ENCODE data around the gene CCNY.
"Not testable (repeated sequence)": the region's sequence is repeated elsewhere in the genome, so short reads cannot be mapped to it uniquely, and the experiment has no call there.

The CCNY gene

GRCh38 chr10:35307297-35307696 lies 29.0 kb upstream of the CCNY start:
- DNase-seq, result no peak
- Histone ChIP-seq H3K27ac (ENCODE audit: insufficient read depth in 1 of 2, low read depth in 1 of 2, low read length in 2 of 2, poor library complexity in 1 of 2, severe bottlenecking in 2 of 2) (no peak overlapping the region), H3K36me3 (ENCODE audit: control insufficient read depth in 4 of 4, insufficient read depth in 4 of 4, low read length in 3 of 4) (no peaks in the 10 kb centered on the region), H3K4me3 (ENCODE audit: control insufficient read depth in 1 of 7, extremely low read depth in 1 of 7, insufficient read depth in 4 of 7, low read depth in 2 of 7, low read length in 6 of 7) (no peak overlapping the region), H3K27me3 (replicated peaks in 2 of 5; ENCODE audit: control insufficient read depth in 4 of 5, insufficient read depth in 5 of 5, low read length in 4 of 5) (no peaks in the 10 kb centered on the region), H3K4me1 (ENCODE audit: control extremely low read depth in 1 of 4, control insufficient read depth in 4 of 4, insufficient read depth in 4 of 4, low read length in 3 of 4) (peaks cover 0 to 4% (median 0%) of the 10 kb centered on the region in 4 experiments), H3K9me3 (ENCODE audit: control extremely low read depth in 1 of 5, control insufficient read depth in 4 of 5, insufficient read depth in 2 of 5, low read depth in 1 of 5, low read length in 4 of 5) (no peaks in the 10 kb centered on the region)
- CTCF ChIA-PET, result interaction anchor here (1.1 kb wide), 1 partner anchor 147 kb away, joined by 3 read pairs; no protein-coding TSS in a partner anchor
- POLR2A ChIA-PET, result interaction anchor here (1.4 kb wide), 1 partner anchor 29 kb away, joined by 3 read pairs; the partner anchor contains the start of gene CCNY
- WGBS (ENCODE audit: insufficient coverage), result 95% methylated on average over 5 of the region's 10 CpGs

GRCh38 chr10:35308809-35309208 lies 27.5 kb upstream of the CCNY start:
- POLR2A ChIA-PET, result no interaction called here
- WGBS (ENCODE audit: insufficient coverage), result 92% methylated on average over 1 of the region's 2 CpGs

GRCh38 chr10:35314142-35314541 lies 22.2 kb upstream of the CCNY start:
- H3K4me1 ChIP-seq (ENCODE audit: control extremely low read depth in 1 of 4, control insufficient read depth in 4 of 4, insufficient read depth in 4 of 4, low read length in 3 of 4); H3K9me3 ChIP-seq (ENCODE audit: control extremely low read depth in 1 of 5, control insufficient read depth in 4 of 5, insufficient read depth in 2 of 5, low read depth in 1 of 5, low read length in 4 of 5); H3K27me3 ChIP-seq (replicated peaks in 2 of 5; ENCODE audit: control insufficient read depth in 4 of 5, insufficient read depth in 5 of 5, low read length in 4 of 5); H3K4me3 ChIP-seq (ENCODE audit: control insufficient read depth in 1 of 7, extremely low read depth in 1 of 7, insufficient read depth in 4 of 7, low read depth in 2 of 7, low read length in 6 of 7); DNase-seq; H3K27ac ChIP-seq (ENCODE audit: insufficient read depth in 1 of 2, low read depth in 1 of 2, low read length in 2 of 2, poor library complexity in 1 of 2, severe bottlenecking in 2 of 2): not testable (repeated sequence)
- WGBS (ENCODE audit: insufficient coverage), result no CpG with 5 or more reads among the region's 2 CpGs
- CTCF ChIA-PET, result interaction anchor here (1.2 kb wide), 1 partner anchor 197 kb away, joined by 4 read pairs; no protein-coding TSS in a partner anchor
- POLR2A ChIA-PET, result interaction anchor here (0.6 kb wide), 1 partner anchor 181 kb away, joined by 3 read pairs; no protein-coding TSS in a partner anchor
- H3K36me3 ChIP-seq (ENCODE audit: control insufficient read depth in 4 of 4, insufficient read depth in 4 of 4, low read length in 3 of 4), result peaks cover 2 to 11% (median 5%) of the 10 kb centered on the region in 4 experiments

More at GRCh38 chr10:35308809-35309208, 27.5 kb upstream of the CCNY start:
- H3K9me3 ChIP-seq (ENCODE audit: control extremely low read depth in 1 of 5, control insufficient read depth in 4 of 5, insufficient read depth in 2 of 5, low read depth in 1 of 5, low read length in 4 of 5), result no peaks in the 10 kb centered on the region
- H3K27ac ChIP-seq (ENCODE audit: insufficient read depth in 1 of 2, low read depth in 1 of 2, low read length in 2 of 2, poor library complexity in 1 of 2, severe bottlenecking in 2 of 2), result no peak overlapping the region
- H3K36me3 ChIP-seq (ENCODE audit: control insufficient read depth in 4 of 4, insufficient read depth in 4 of 4, low read length in 3 of 4), result no peaks in the 10 kb centered on the region
- H3K4me3 ChIP-seq (ENCODE audit: control insufficient read depth in 1 of 7, extremely low read depth in 1 of 7, insufficient read depth in 4 of 7, low read depth in 2 of 7, low read length in 6 of 7), result no peak overlapping the region
- DNase-seq, result no peak
- CTCF ChIA-PET, result no interaction called here
- peaks cover 0 to 4% (median 0%) of the 10 kb centered on the region in 4 experiments for H3K4me1 ChIP-seq (ENCODE audit: control extremely low read depth in 1 of 4, control insufficient read depth in 4 of 4, insufficient read depth in 4 of 4, low read length in 3 of 4)
- H3K27me3 ChIP-seq (replicated peaks in 2 of 5; ENCODE audit: control insufficient read depth in 4 of 5, insufficient read depth in 5 of 5, low read length in 4 of 5), result no peaks in the 10 kb centered on the region

GRCh38 chr10:35315235-35315634 lies 21.1 kb upstream of the CCNY start:
- CTCF ChIA-PET; H3K27ac ChIP-seq (ENCODE audit: insufficient read depth in 1 of 2, low read depth in 1 of 2, low read length in 2 of 2, poor library complexity in 1 of 2, severe bottlenecking in 2 of 2); H3K9me3 ChIP-seq (ENCODE audit: control extremely low read depth in 1 of 5, control insufficient read depth in 4 of 5, insufficient read depth in 2 of 5, low read depth in 1 of 5, low read length in 4 of 5); DNase-seq; H3K27me3 ChIP-seq (replicated peaks in 2 of 5; ENCODE audit: control insufficient read depth in 4 of 5, insufficient read depth in 5 of 5, low read length in 4 of 5); H3K4me3 ChIP-seq (ENCODE audit: control insufficient read depth in 1 of 7, extremely low read depth in 1 of 7, insufficient read depth in 4 of 7, low read depth in 2 of 7, low read length in 6 of 7); H3K4me1 ChIP-seq (ENCODE audit: control extremely low read depth in 1 of 4, control insufficient read depth in 4 of 4, insufficient read depth in 4 of 4, low read length in 3 of 4): not testable (repeated sequence)
- peaks cover 2 to 11% (median 5%) of the 10 kb centered on the region in 4 experiments for H3K36me3 ChIP-seq (ENCODE audit: control insufficient read depth in 4 of 4, insufficient read depth in 4 of 4, low read length in 3 of 4)
- POLR2A ChIA-PET, result interaction anchor here (0.6 kb wide), 1 partner anchor 263 kb away, joined by 3 read pairs; no protein-coding TSS in a partner anchor

GRCh38 chr10:35316218-35316967 lies 19.9 kb upstream of the CCNY start:
- peaks cover 2 to 16% (median 5%) of the 10 kb centered on the region in 4 experiments for H3K36me3 ChIP-seq (ENCODE audit: control insufficient read depth in 4 of 4, insufficient read depth in 4 of 4, low read length in 3 of 4)
- CTCF ChIA-PET, result no interaction called here

GRCh38 chr10:35318551-35318950 lies 17.8 kb upstream of the CCNY start:
- CTCF ChIA-PET, result interaction anchor here (1.3 kb wide), 1 partner anchor 10 kb away, joined by 3 read pairs; no protein-coding TSS in a partner anchor
- Histone ChIP-seq H3K9me3 (ENCODE audit: control extremely low read depth in 1 of 5, control insufficient read depth in 4 of 5, insufficient read depth in 2 of 5, low read depth in 1 of 5, low read length in 4 of 5) (peaks cover 0 to 12% (median 0%) of the 10 kb centered on the region in 5 experiments), H3K36me3 (ENCODE audit: control insufficient read depth in 4 of 4, insufficient read depth in 4 of 4, low read length in 3 of 4) (peaks cover 2 to 16% (median 9%) of the 10 kb centered on the region in 4 experiments), H3K4me3 (ENCODE audit: control insufficient read depth in 1 of 7, extremely low read depth in 1 of 7, insufficient read depth in 4 of 7, low read depth in 2 of 7, low read length in 6 of 7) (no peak overlapping the region), H3K4me1 (ENCODE audit: control extremely low read depth in 1 of 4, control insufficient read depth in 4 of 4, insufficient read depth in 4 of 4, low read length in 3 of 4) (no peaks in the 10 kb centered on the region), H3K27ac (ENCODE audit: insufficient read depth in 1 of 2, low read depth in 1 of 2, low read length in 2 of 2, poor library complexity in 1 of 2, severe bottlenecking in 2 of 2) (no peak overlapping the region), H3K27me3 (replicated peaks in 2 of 5; ENCODE audit: control insufficient read depth in 4 of 5, insufficient read depth in 5 of 5, low read length in 4 of 5) (no peaks in the 10 kb centered on the region)
- POLR2A ChIA-PET, result no interaction called here
- no peak for DNase-seq
- WGBS (ENCODE audit: insufficient coverage), result 100% methylated on average over 1 of the region's 4 CpGs

More at GRCh38 chr10:35316218-35316967, 19.9 kb upstream of the CCNY start:
- Histone ChIP-seq H3K27me3 (replicated peaks in 2 of 5; ENCODE audit: control insufficient read depth in 4 of 5, insufficient read depth in 5 of 5, low read length in 4 of 5) (no peaks in the 10 kb centered on the region), H3K4me3 (ENCODE audit: control insufficient read depth in 1 of 7, extremely low read depth in 1 of 7, insufficient read depth in 4 of 7, low read depth in 2 of 7, low read length in 6 of 7) (no peak overlapping the region), H3K9me3 (ENCODE audit: control extremely low read depth in 1 of 5, control insufficient read depth in 4 of 5, insufficient read depth in 2 of 5, low read depth in 1 of 5, low read length in 4 of 5) (peaks cover 0 to 4% (median 0%) of the 10 kb centered on the region in 5 experiments), H3K27ac (ENCODE audit: insufficient read depth in 1 of 2, low read depth in 1 of 2, low read length in 2 of 2, poor library complexity in 1 of 2, severe bottlenecking in 2 of 2) (no peak overlapping the region), H3K4me1 (ENCODE audit: control extremely low read depth in 1 of 4, control insufficient read depth in 4 of 4, insufficient read depth in 4 of 4, low read length in 3 of 4) (no peaks in the 10 kb centered on the region)
- POLR2A ChIA-PET, result no interaction called here
- no peak for DNase-seq
- 93% methylated on average over 3 of the region's 4 CpGs for WGBS (ENCODE audit: insufficient coverage)

- no CpG with 5 or more reads among the region's 1 CpG for WGBS (ENCODE audit: insufficient coverage)
Measured at GRCh38 chr10:35320341-35320740, 16.0 kb upstream of the CCNY start.

More at GRCh38 chr10:35320341-35320740, 16.0 kb upstream of the CCNY start:
- no peak overlapping the region for H3K4me3 ChIP-seq (ENCODE audit: control insufficient read depth in 1 of 7, extremely low read depth in 1 of 7, insufficient read depth in 4 of 7, low read depth in 2 of 7, low read length in 6 of 7)
- H3K36me3 ChIP-seq (ENCODE audit: control insufficient read depth in 4 of 4, insufficient read depth in 4 of 4, low read length in 3 of 4), result peaks cover 0 to 19% (median 5%) of the 10 kb centered on the region in 4 experiments
- DNase-seq, result no peak
- POLR2A ChIA-PET, result no interaction called here
- H3K27ac ChIP-seq (ENCODE audit: insufficient read depth in 1 of 2, low read depth in 1 of 2, low read length in 2 of 2, poor library complexity in 1 of 2, severe bottlenecking in 2 of 2), result no peak overlapping the region
- no peaks in the 10 kb centered on the region for H3K4me1 ChIP-seq (ENCODE audit: control extremely low read depth in 1 of 4, control insufficient read depth in 4 of 4, insufficient read depth in 4 of 4, low read length in 3 of 4)
- no peaks in the 10 kb centered on the region for H3K27me3 ChIP-seq (replicated peaks in 2 of 5; ENCODE audit: control insufficient read depth in 4 of 5, insufficient read depth in 5 of 5, low read length in 4 of 5)
- CTCF ChIA-PET, result interaction anchor here (1.5 kb wide), 1 partner anchor 10 kb away, joined by 5 read pairs; no protein-coding TSS in a partner anchor
- H3K9me3 ChIP-seq (ENCODE audit: control extremely low read depth in 1 of 5, control insufficient read depth in 4 of 5, insufficient read depth in 2 of 5, low read depth in 1 of 5, low read length in 4 of 5), result peaks cover 0 to 9% (median 0%) of the 10 kb centered on the region in 5 experiments

Data from common myeloid progenitor, CD34-positive (primary cell).